CD4-positive, alpha-beta memory T cell (primary cell): ENCODE measurements around the gene IQGAP3. TPM values are rescaled to one million over a fixed set of nuclear protein-coding genes. Genes with fewer than 3 reads are reported as not detected.

Experiments
- CTCF ChIA-PET: fragments of 350-600 bp; sonication (Branson Sonifier 250); formaldehyde crosslinking; loops from one replicate; lab custom pipeline; 2021; ENCODE audit warnings: inconsistent platforms; ENCODE audit not compliant: partially characterized antibody; lab: Charles Lee
- POLR2A ChIA-PET: fragments of 350-600 bp; sonication (Branson Sonifier 250); formaldehyde crosslinking; loops from one replicate; lab custom pipeline; 2021; ENCODE audit not compliant: partially characterized antibody; lab: Charles Lee
- DNase-seq, 5 donors: peaks; one replicate each; pipeline versions ENCODE4 v3.0.0 to v3.0.0-alpha.2; 2020 to 2022; ENCODE audit warnings: mixed read lengths in 1 of 5
- H3K27ac ChIP-seq: one replicate; pipeline ENCODE4 v1.7.0; 2013; ENCODE audit warnings: low read depth, low read length
- H3K27me3 ChIP-seq: 2 replicates; pipeline ENCODE4 v1.7.0; 2013; ENCODE audit warnings: mild to moderate bottlenecking, low read length, moderate library complexity; ENCODE audit not compliant: insufficient read depth
- H3K36me3 ChIP-seq: 2 replicates; pipeline ENCODE4 v1.7.0; 2013; ENCODE audit warnings: mild to moderate bottlenecking, low read length, moderate library complexity; ENCODE audit not compliant: insufficient read depth
- H3K4me1 ChIP-seq: 2 replicates; pipeline ENCODE4 v1.7.0; 2013; ENCODE audit warnings: mild to moderate bottlenecking, low read length, moderate library complexity; ENCODE audit not compliant: insufficient read depth
- H3K4me3 ChIP-seq, 2 donors: one replicate each; pipeline ENCODE4 v1.7.0; 2013; ENCODE audit warnings: low read length in 2 of 2, mild to moderate bottlenecking in 1 of 2
- H3K9me3 ChIP-seq, 2 donors: one replicate each; pipeline ENCODE4 v1.7.0; 2013; ENCODE audit warnings: low read length in 2 of 2, control low read depth in 1 of 2; ENCODE audit not compliant: control insufficient read depth in 1 of 2
- H3K27ac Mint-ChIP-seq, 7 donors: one replicate each; pipeline ENCODE4 v1.8.0; 2020 to 2021; ENCODE audit warnings: mixed read lengths in 7 of 7, mild to moderate bottlenecking in 6 of 7, inconsistent platforms in 3 of 7, moderate library complexity in 3 of 7
- H3K27me3 Mint-ChIP-seq, 2 donors: one replicate each; pipeline ENCODE4 v1.8.0; 2020 to 2021; ENCODE audit warnings: mixed read lengths in 2 of 2
- H3K36me3 Mint-ChIP-seq, 2 donors: one replicate each; pipeline ENCODE4 v1.8.0; 2020 to 2021; ENCODE audit warnings: mixed read lengths in 2 of 2, inconsistent platforms in 1 of 2, mild to moderate bottlenecking in 1 of 2
- H3K4me1 Mint-ChIP-seq, 4 donors: one replicate each; pipeline ENCODE4 v1.8.0; 2020 to 2021; ENCODE audit warnings: mixed read lengths in 4 of 4, mild to moderate bottlenecking in 1 of 4
- H3K4me3 Mint-ChIP-seq, 8 donors: one replicate each; pipeline ENCODE4 v1.8.0; 2020 to 2021; ENCODE audit warnings: mixed read lengths in 8 of 8, mild to moderate bottlenecking in 7 of 8, moderate library complexity in 6 of 8, inconsistent platforms in 3 of 8
- H3K9me3 Mint-ChIP-seq, 8 donors: one replicate each; pipeline ENCODE4 v1.8.0; 2020 to 2021; ENCODE audit warnings: mixed read lengths in 8 of 8, mild to moderate bottlenecking in 5 of 8, inconsistent platforms in 3 of 8, moderate library complexity in 1 of 8
- intact Hi-C: fragments of 100-400 bp; cut with micrococcal nuclease; formaldehyde crosslinking; loops from one replicate; pipeline ENCODE4 v1.15.1; 2023
- polyA plus RNA-seq, 2 donors: library from polyadenylated mRNA; unstranded; fragments of 300-500 nt; fragmentation: Illumina TruSeq; gene quantifications; one replicate each; pipeline ENCODE4 v1.2.3, GENCODE V29; 2021
- total RNA-seq, 2 experiments: library from RNA; stranded (reverse); gene quantifications; one replicate each; pipeline ENCODE4 v1.2.3, GENCODE V29; 2021

Gene IQGAP3
- total and polyA plus RNA-seq, 4 experiments from 2014 or later = not detected

- no peaks in the 10 kb centered on the region for H3K27me3 Mint-ChIP-seq
- H3K36me3 Mint-ChIP-seq = no peaks in the 10 kb centered on the region
- no peak overlapping the region for H3K27ac Mint-ChIP-seq
- POLR2A ChIA-PET = interaction anchor here (1.0 to 3.0 kb wide), 2 partner anchors 49 to 61 kb away, joined by 3 to 9 read pairs; partner anchors contain the start of gene MEF2D
- H3K9me3 ChIP-seq = no peaks in the 10 kb centered on the region
- H3K36me3 ChIP-seq = no peaks in the 10 kb centered on the region
- H3K9me3 Mint-ChIP-seq = no peaks in the 10 kb centered on the region
- no peak overlapping the region for H3K4me3 Mint-ChIP-seq
- no peaks in the 10 kb centered on the region for H3K27me3 ChIP-seq
- H3K4me3 ChIP-seq = no peak overlapping the region
- DNase-seq = no peak
- peaks cover 3 to 5% (median 4%) of the 10 kb centered on the region in 4 donors for H3K4me1 Mint-ChIP-seq
- no peaks in the 10 kb centered on the region for H3K4me1 ChIP-seq
- intact Hi-C loops = no loop called here
- no peak overlapping the region for H3K27ac ChIP-seq
- CTCF ChIA-PET = no interaction called here
Measured at GRCh38 chr1:156549390-156549789, 23.0 kb downstream of the IQGAP3 start.

GRCh38 chr1:156547982-156548381 is 24.4 kb downstream of the IQGAP3 start:
- Mint-ChIP-seq H3K9me3 (no peaks in the 10 kb centered on the region), H3K36me3 (no peaks in the 10 kb centered on the region), H3K27ac (peak overlapping the region in 1 of 7 donors; percentile 14), H3K27me3 (no peaks in the 10 kb centered on the region), H3K4me3 (no peak overlapping the region), H3K4me1 (peaks cover 0 to 3% (median under 1%) of the 10 kb centered on the region in 4 donors)
- no peaks in the 10 kb centered on the region for H3K4me1 ChIP-seq
- no peak for DNase-seq
- no peak overlapping the region for H3K27ac ChIP-seq
- intact Hi-C loops = no loop called here
- H3K4me3 ChIP-seq = no peak overlapping the region
- POLR2A ChIA-PET = no interaction called here
- no peaks in the 10 kb centered on the region for H3K9me3 ChIP-seq
- H3K36me3 ChIP-seq = no peaks in the 10 kb centered on the region
- H3K27me3 ChIP-seq = no peaks in the 10 kb centered on the region
- CTCF ChIA-PET = no interaction called here

- no peak for DNase-seq
- POLR2A ChIA-PET = no interaction called here
- no peaks in the 10 kb centered on the region for H3K36me3 ChIP-seq
- no peaks in the 10 kb centered on the region for H3K4me1 ChIP-seq
- peaks cover 0 to 3% (median 0%) of the 10 kb centered on the region in 4 donors for H3K4me1 Mint-ChIP-seq
- no peak overlapping the region for H3K4me3 Mint-ChIP-seq
- intact Hi-C loops = no loop called here
- no peak overlapping the region for H3K27ac ChIP-seq
- H3K27me3 Mint-ChIP-seq = no peaks in the 10 kb centered on the region
- no peaks in the 10 kb centered on the region for H3K9me3 ChIP-seq
- peak overlapping the region in 2 of 7 donors; percentile 11 to 14 for H3K27ac Mint-ChIP-seq
- no peaks in the 10 kb centered on the region for H3K36me3 Mint-ChIP-seq
- no peaks in the 10 kb centered on the region for H3K27me3 ChIP-seq
- no peak overlapping the region for H3K4me3 ChIP-seq
- CTCF ChIA-PET = no interaction called here
- H3K9me3 Mint-ChIP-seq = no peaks in the 10 kb centered on the region
Measured at GRCh38 chr1:156547434-156547833, 24.9 kb downstream of the IQGAP3 start.

GRCh38 chr1:156546267-156546666 is 26.1 kb downstream of the IQGAP3 start:
- no peak overlapping the region for H3K27ac ChIP-seq

GRCh38 chr1:156544592-156545102 is 27.7 kb downstream of the IQGAP3 start:
- Histone ChIP-seq H3K4me3 (no peak overlapping the region), H3K27me3 (no peaks in the 10 kb centered on the region), H3K27ac (no peak overlapping the region), H3K9me3 (no peaks in the 10 kb centered on the region), H3K4me1 (no peaks in the 10 kb centered on the region), H3K36me3 (no peaks in the 10 kb centered on the region)
- POLR2A ChIA-PET = interaction anchor here (0.7 kb wide), 1 partner anchor 44 kb away, joined by 3 read pairs; no protein-coding TSS in a partner anchor
- Mint-ChIP-seq H3K27me3 (no peaks in the 10 kb centered on the region), H3K27ac (peak overlapping the region in 2 of 7 donors; percentile 18 to 53), H3K4me3 (no peak overlapping the region), H3K9me3 (no peaks in the 10 kb centered on the region), H3K36me3 (no peaks in the 10 kb centered on the region), H3K4me1 (peaks cover 0 to 3% (median 0%) of the 10 kb centered on the region in 4 donors)
- DNase-seq = no peak
- CTCF ChIA-PET = interaction anchor here (0.6 kb wide), 1 partner anchor 816 kb away, joined by 3 read pairs; no protein-coding TSS in a partner anchor
- intact Hi-C loops = no loop called here

More at GRCh38 chr1:156546267-156546666, 26.1 kb downstream of the IQGAP3 start:
- Mint-ChIP-seq H3K36me3 (no peaks in the 10 kb centered on the region), H3K9me3 (no peaks in the 10 kb centered on the region), H3K27ac (no peak overlapping the region), H3K27me3 (no peaks in the 10 kb centered on the region), H3K4me1 (peaks cover 0 to 3% (median 0%) of the 10 kb centered on the region in 4 donors), H3K4me3 (no peak overlapping the region)
- no peaks in the 10 kb centered on the region for H3K27me3 ChIP-seq
- POLR2A ChIA-PET = interaction anchor here (0.5 kb wide), 1 partner anchor 256 kb away, joined by 3 read pairs; no protein-coding TSS in a partner anchor
- no peak for DNase-seq
- no peaks in the 10 kb centered on the region for H3K36me3 ChIP-seq
- CTCF ChIA-PET = no interaction called here
- no peaks in the 10 kb centered on the region for H3K4me1 ChIP-seq
- H3K4me3 ChIP-seq = no peak overlapping the region
- H3K9me3 ChIP-seq = no peaks in the 10 kb centered on the region
- intact Hi-C loops = no loop called here

- H3K4me1 Mint-ChIP-seq = peaks cover 0 to 3% (median 0%) of the 10 kb centered on the region in 4 donors
- Histone ChIP-seq H3K27ac (no peak overlapping the region), H3K9me3 (no peaks in the 10 kb centered on the region), H3K36me3 (no peaks in the 10 kb centered on the region), H3K27me3 (no peaks in the 10 kb centered on the region), H3K4me1 (no peaks in the 10 kb centered on the region), H3K4me3 (no peak overlapping the region)
- ChIA-PET CTCF (interaction anchor here (2.0 kb wide), 1 partner anchor 157 kb away, joined by 5 read pairs; no protein-coding TSS in a partner anchor), POLR2A (no interaction called here)
- no peaks in the 10 kb centered on the region for H3K9me3 Mint-ChIP-seq
- no peak overlapping the region for H3K4me3 Mint-ChIP-seq
- intact Hi-C loops = no loop called here
- no peaks in the 10 kb centered on the region for H3K36me3 Mint-ChIP-seq
- peak overlapping the region in 3 of 7 donors; percentile 4 to 74 (median 50) for H3K27ac Mint-ChIP-seq
- no peak for DNase-seq
- no peaks in the 10 kb centered on the region for H3K27me3 Mint-ChIP-seq
Measured at GRCh38 chr1:156543066-156543465, 29.3 kb downstream of the IQGAP3 start.

GRCh38 chr1:156540955-156541354 is 31.4 kb downstream of the IQGAP3 start:
- ChIA-PET CTCF (no interaction called here), POLR2A (interaction anchor here (0.8 kb wide), 1 partner anchor 16 kb away, joined by 4 read pairs; no protein-coding TSS in a partner anchor)
- intact Hi-C loops = no loop called here
- no peak for DNase-seq
- no peak overlapping the region for H3K4me3 ChIP-seq
- no peaks in the 10 kb centered on the region for H3K27me3 ChIP-seq
- Mint-ChIP-seq H3K27me3 (no peaks in the 10 kb centered on the region), H3K9me3 (no peaks in the 10 kb centered on the region), H3K36me3 (no peaks in the 10 kb centered on the region), H3K4me3 (no peak overlapping the region), H3K27ac (no peak overlapping the region), H3K4me1 (peaks cover 0 to 3% (median 0%) of the 10 kb centered on the region in 4 donors)
- H3K36me3 ChIP-seq = no peaks in the 10 kb centered on the region
- no peaks in the 10 kb centered on the region for H3K4me1 ChIP-seq
- no peak overlapping the region for H3K27ac ChIP-seq
- no peaks in the 10 kb centered on the region for H3K9me3 ChIP-seq
